ENCODE measurements around the gene AP1G2. TPM values are rescaled to one million over a fixed set of nuclear protein-coding genes. Genes with fewer than 3 reads are reported as not detected.

The AP1G2 gene
- total and polyA plus RNA-seq, 2 of the 13 experiments (the other 11 are each of a cell fraction or from before 2014, with no cell fraction given): 96.9 to 611 TPM

GRCh38 chr14:23544511-23545447 is 22.8 kb downstream of the AP1G2 start (continued):
- TF ChIP-seq ZNF687 (CRISPR knock-in tag; IDR thresholded peaks at IDR 0.05) (peak; percentile 33; the same call in 1 of the 2 replicates), ZNF550 (CRISPR knock-in tag; IDR thresholded peaks at IDR 0.05; ENCODE audit: borderline replicate concordance) (no peak), DPF2 (CRISPR knock-in tag; IDR thresholded peaks at IDR 0.05; ENCODE audit: borderline replicate concordance, low read depth) (0 out of 2 replicates have a peak, but pooled peaks have one; percentile 28), ZNF782 (CRISPR knock-in tag; IDR thresholded peaks at IDR 0.05; ENCODE audit: borderline replicate concordance) (0 out of 2 replicates have a peak, but pooled peaks have one; percentile 30), PCBP2 (optimal IDR thresholded peaks at IDR 0.05; ENCODE audit: low read depth, low read length, poor library complexity, severe bottlenecking) (peak; percentile 85), ZFP36L1 (CRISPR knock-in tag; IDR thresholded peaks at IDR 0.05) (no peak), SRSF9 (IDR thresholded peaks at IDR 0.05; ENCODE audit: borderline replicate concordance, insufficient read depth, low read depth, low read length, poor library complexity, severe bottlenecking) (no peak), JDP2 (CRISPR knock-in tag; IDR thresholded peaks at IDR 0.05; ENCODE audit: borderline replicate concordance) (no peak), ZFX (CRISPR knock-in tag; IDR thresholded peaks at IDR 0.05; ENCODE audit: low read depth) (peak; percentile 59; the same call in 1 of the 2 replicates), ZNF24 (IDR thresholded peaks at IDR 0.05) (no peak), TEAD3 (CRISPR knock-in tag; optimal IDR thresholded peaks at IDR 0.05; ENCODE audit: borderline replicate concordance) (peak; percentile 28), ZNF253 (CRISPR knock-in tag; IDR thresholded peaks at IDR 0.05; ENCODE audit: borderline replicate concordance) (no peak), SSRP1 (CRISPR knock-in tag; IDR thresholded peaks at IDR 0.05) (no peak)
- TF ChIP-seq, protein P1, sequence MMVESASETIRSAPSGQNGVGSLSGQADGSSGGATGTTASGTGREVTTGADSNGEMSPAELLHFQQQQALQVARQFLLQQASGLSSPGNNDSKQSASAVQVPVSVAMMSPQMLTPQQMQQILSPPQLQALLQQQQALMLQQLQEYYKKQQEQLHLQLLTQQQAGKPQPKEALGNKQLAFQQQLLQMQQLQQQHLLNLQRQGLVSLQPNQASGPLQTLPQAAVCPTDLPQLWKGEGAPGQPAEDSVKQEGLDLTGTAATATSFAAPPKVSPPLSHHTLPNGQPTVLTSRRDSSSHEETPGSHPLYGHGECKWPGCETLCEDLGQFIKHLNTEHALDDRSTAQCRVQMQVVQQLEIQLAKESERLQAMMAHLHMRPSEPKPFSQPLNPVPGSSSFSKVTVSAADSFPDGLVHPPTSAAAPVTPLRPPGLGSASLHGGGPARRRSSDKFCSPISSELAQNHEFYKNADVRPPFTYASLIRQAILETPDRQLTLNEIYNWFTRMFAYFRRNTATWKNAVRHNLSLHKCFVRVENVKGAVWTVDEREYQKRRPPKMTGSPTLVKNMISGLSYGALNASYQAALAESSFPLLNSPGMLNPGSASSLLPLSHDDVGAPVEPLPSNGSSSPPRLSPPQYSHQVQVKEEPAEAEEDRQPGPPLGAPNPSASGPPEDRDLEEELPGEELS (CRISPR knock-in tag; IDR thresholded peaks at IDR 0.05): no peak
- TF ChIP-seq, protein P2, sequence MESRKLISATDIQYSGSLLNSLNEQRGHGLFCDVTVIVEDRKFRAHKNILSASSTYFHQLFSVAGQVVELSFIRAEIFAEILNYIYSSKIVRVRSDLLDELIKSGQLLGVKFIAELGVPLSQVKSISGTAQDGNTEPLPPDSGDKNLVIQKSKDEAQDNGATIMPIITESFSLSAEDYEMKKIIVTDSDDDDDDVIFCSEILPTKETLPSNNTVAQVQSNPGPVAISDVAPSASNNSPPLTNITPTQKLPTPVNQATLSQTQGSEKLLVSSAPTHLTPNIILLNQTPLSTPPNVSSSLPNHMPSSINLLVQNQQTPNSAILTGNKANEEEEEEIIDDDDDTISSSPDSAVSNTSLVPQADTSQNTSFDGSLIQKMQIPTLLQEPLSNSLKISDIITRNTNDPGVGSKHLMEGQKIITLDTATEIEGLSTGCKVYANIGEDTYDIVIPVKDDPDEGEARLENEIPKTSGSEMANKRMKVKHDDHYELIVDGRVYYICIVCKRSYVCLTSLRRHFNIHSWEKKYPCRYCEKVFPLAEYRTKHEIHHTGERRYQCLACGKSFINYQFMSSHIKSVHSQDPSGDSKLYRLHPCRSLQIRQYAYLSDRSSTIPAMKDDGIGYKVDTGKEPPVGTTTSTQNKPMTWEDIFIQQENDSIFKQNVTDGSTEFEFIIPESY (CRISPR knock-in tag; IDR thresholded peaks at IDR 0.05): peak; percentile 33; the same call in 1 of the 2 replicates
- TF ChIP-seq, protein P3, sequence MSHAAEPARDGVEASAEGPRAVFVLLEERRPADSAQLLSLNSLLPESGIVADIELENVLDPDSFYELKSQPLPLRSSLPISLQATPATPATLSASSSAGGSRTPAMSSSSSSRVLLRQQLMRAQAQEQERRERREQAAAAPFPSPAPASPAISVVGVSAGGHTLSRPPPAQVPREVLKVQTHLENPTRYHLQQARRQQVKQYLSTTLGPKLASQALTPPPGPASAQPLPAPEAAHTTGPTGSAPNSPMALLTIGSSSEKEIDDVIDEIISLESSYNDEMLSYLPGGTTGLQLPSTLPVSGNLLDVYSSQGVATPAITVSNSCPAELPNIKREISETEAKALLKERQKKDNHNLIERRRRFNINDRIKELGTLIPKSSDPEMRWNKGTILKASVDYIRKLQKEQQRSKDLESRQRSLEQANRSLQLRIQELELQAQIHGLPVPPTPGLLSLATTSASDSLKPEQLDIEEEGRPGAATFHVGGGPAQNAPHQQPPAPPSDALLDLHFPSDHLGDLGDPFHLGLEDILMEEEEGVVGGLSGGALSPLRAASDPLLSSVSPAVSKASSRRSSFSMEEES (CRISPR knock-in tag; IDR thresholded peaks at IDR 0.05): no peak
